ENCODE data around the gene LRCOL1. TPM values are rescaled to one million over a fixed set of nuclear protein-coding genes. Genes with fewer than 3 reads are reported as not detected.

Gene LRCOL1
- total RNA-seq, 1 donor from 2014 or later = not detected

- no peak for DNase-seq (ENCODE audit: extremely low spot score in 2 of 2)
- Histone ChIP-seq H3K4me3 (no peak overlapping the region), H3K36me3 (no peaks in the 10 kb centered on the region), H3K27me3 (peaks cover 5% of the 10 kb centered on the region), H3K27ac (no peak overlapping the region), H3K9me3 (no peaks in the 10 kb centered on the region), H3K4me1 (peaks cover 18% of the 10 kb centered on the region)
- intact Hi-C loops (cut with DNase I) = loop anchor here (5.0 to 10.0 kb wide), 2 partner anchors 202 to 459 kb away; no protein-coding TSS in a partner anchor
- TF ChIP-seq POLR2AphosphoS5 (IDR thresholded peaks at IDR 0.05; ENCODE audit: insufficient read depth in 1 of 2, low read depth in 1 of 2) (no peak), POLR2A (IDR thresholded peaks at IDR 0.05) (no peak), CTCF (IDR thresholded peaks at IDR 0.05) (no peak)
Measured at GRCh38 chr12:132614029-132614428, 3.6 kb upstream of the LRCOL1 start.

DNA sequence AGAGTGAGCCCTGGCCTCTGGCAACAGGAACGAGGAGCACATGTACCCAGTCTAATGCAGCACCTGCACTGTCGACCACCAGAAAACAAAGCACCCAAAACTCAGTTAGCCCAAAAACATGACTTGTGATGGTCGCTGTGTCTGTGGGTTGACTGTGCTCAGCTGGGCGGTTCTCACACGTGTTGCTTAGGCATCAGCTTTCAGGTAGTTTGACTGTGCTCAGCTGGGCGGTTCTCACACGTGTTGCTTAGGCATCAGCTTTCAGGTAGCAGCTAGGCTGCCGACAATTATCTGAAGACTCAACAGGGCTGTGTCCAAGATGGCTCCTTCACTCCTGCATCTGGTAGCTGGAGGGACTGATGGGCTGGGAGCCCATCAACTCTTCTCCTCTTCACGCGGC lies 1.2 kb upstream of the LRCOL1 start:
- H3K27me3 ChIP-seq = no peaks in the 10 kb centered on the region

GRCh38 chr12:132610866-132611602 lies 652 bp upstream of the LRCOL1 start:
- Histone ChIP-seq H3K4me3 (no peak overlapping the region), H3K27me3 (no peaks in the 10 kb centered on the region), H3K36me3 (no peaks in the 10 kb centered on the region), H3K9me3 (no peaks in the 10 kb centered on the region), H3K27ac (no peak overlapping the region), H3K4me1 (peaks cover 8% of the 10 kb centered on the region)
- no peak for TF ChIP-seq POLR2A (IDR thresholded peaks at IDR 0.05)
- no peak for TF ChIP-seq CTCF (IDR thresholded peaks at IDR 0.05)
- no peak for TF ChIP-seq POLR2AphosphoS5 (IDR thresholded peaks at IDR 0.05; ENCODE audit: insufficient read depth in 1 of 2, low read depth in 1 of 2)
- no peak for DNase-seq (ENCODE audit: extremely low spot score in 2 of 2)
- intact Hi-C loops (cut with DNase I) = loop anchor here (5.0 to 10.0 kb wide), 2 partner anchors 199 to 456 kb away; no protein-coding TSS in a partner anchor

More for the DNA sequence above, 1.2 kb upstream of the LRCOL1 start:
- TF ChIP-seq CTCF (IDR thresholded peaks at IDR 0.05) (no peak), POLR2AphosphoS5 (IDR thresholded peaks at IDR 0.05; ENCODE audit: insufficient read depth in 1 of 2, low read depth in 1 of 2) (no peak), POLR2A (IDR thresholded peaks at IDR 0.05) (no peak)
- Histone ChIP-seq H3K36me3 (no peaks in the 10 kb centered on the region), H3K4me3 (no peak overlapping the region), H3K9me3 (no peaks in the 10 kb centered on the region), H3K27ac (no peak overlapping the region), H3K4me1 (peaks cover 8% of the 10 kb centered on the region)
- DNase-seq (ENCODE audit: extremely low spot score in 2 of 2) = no peak
- intact Hi-C loops (cut with DNase I) = loop anchor here (5.0 to 10.0 kb wide), 2 partner anchors 199 to 457 kb away; no protein-coding TSS in a partner anchor

GRCh38 chr12:132608231-132609171 lies 1.9 kb downstream of the LRCOL1 start:
- DNase-seq (ENCODE audit: extremely low spot score in 2 of 2) = no peak
- intact Hi-C loops (cut with DNase I) = no loop called here
- Histone ChIP-seq H3K9me3 (no peaks in the 10 kb centered on the region), H3K4me3 (no peak overlapping the region), H3K36me3 (no peaks in the 10 kb centered on the region), H3K4me1 (peaks cover 8% of the 10 kb centered on the region), H3K27ac (no peak overlapping the region), H3K27me3 (peaks cover 12% of the 10 kb centered on the region)
- TF ChIP-seq POLR2AphosphoS5 (IDR thresholded peaks at IDR 0.05; ENCODE audit: insufficient read depth in 1 of 2, low read depth in 1 of 2) (no peak), POLR2A (IDR thresholded peaks at IDR 0.05) (no peak), CTCF (IDR thresholded peaks at IDR 0.05) (no peak)
